Right renal pelvis (tissue), 4 donors: Measurements from ENCODE around the gene POLR1A. TPM values are rescaled to one million over a fixed set of nuclear protein-coding genes. Genes with fewer than 3 reads are reported as not detected.

ENCODE experiments used
- DNase-seq, 4 donors: peaks; one replicate each; pipeline ENCODE4 v3.0.0-alpha.2; 2013; ENCODE audit warnings: low read depth in 4 of 4, low spot score in 3 of 4, missing footprints in 1 of 4
- polyA plus RNA-seq, 4 donors: library from polyadenylated mRNA; unstranded; fragments of 120-200 nt; gene quantifications; one replicate each; pipeline ENCODE4 v1.2.1, GENCODE V29; 2013; ENCODE audit not compliant: insufficient read length in 4 of 4

Gene POLR1A
- polyA plus RNA-seq, 4 donors, result 18.7 to 22.5 (median 19.8) TPM

DNA sequence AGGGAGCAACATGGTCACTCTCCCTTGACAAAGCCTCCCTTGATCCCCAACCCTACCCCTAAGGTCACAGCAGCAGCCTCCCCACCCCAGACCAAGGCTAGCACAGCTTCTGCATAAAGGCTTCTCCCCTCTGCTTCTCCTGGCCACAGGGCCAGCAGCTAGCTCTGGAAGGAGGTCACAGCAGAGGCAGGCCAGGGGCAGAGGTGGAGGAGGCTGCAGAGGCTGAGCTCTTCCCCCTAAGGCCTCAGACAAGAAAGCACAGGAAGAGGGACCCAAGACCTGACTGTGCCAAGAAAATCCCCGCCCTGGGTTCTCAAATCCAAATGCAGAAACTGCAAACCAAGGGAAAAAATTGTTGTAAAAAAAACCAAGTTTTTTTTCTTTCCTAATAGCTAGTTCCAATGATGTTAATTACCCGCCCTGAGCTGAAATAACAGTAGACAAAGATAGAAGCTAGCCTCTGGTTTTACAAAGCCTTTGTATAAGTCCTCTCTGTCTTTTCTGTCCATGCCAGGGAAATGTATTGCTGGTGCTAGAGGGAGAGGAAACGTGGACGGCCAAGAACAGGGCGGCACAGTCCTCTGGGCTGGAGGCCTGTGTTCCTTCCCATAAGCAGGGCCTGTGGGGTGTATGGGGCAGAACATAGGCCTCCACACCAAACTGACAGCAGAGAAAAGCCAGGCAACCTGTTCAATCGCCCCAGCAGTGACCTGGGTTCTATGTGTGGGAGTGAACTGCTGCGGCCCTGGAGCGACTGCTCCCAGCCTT lies 79.5 kb downstream of the POLR1A start:
- DNase-seq, result no peak

DNA sequence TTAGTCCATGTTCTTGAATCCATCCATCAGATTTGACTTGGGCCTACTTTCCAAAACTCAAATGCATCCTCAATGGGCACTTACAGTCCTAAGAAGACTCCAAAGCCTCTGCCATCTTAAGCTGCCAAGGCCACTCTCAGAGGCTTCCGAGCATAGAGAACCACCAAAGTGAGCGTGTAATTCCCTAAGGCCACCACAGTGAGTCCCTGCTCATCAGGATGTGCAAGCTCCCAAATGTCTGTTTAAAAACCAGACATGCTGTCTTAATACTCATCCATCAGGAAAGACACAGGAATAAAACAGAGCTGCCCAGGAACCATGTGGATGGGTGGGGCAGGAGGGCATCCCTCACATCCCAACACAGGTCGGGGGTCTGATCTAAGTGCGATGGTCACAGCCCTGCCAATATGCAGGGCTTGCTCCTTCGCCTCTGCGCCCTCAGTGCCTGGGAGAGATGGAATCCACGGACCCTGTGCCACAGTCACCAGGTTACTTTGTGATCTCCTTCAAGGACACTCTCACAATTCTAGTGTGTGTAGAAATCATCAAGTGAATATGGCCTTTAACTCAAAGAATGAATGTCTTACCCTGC lies 80.4 kb downstream of the POLR1A start:
- DNase-seq, result no peak

DNA sequence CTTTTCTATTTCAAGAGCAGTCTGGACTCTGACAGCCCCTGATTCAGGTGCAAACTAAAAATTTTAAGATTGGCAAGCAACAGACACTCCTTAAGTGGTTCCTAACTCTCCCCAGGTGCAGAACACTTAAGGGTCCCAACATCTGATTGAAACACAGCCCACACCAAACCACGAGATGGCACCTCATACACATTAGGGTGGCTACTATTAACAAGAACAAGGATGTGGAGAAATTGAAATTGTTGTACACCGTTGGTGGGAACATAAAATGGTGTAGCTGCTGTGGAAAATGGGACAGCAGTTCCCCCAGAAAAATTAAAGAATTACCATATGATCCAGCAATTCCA lies 82.3 kb downstream of the POLR1A start:
- no peak for DNase-seq

DNA sequence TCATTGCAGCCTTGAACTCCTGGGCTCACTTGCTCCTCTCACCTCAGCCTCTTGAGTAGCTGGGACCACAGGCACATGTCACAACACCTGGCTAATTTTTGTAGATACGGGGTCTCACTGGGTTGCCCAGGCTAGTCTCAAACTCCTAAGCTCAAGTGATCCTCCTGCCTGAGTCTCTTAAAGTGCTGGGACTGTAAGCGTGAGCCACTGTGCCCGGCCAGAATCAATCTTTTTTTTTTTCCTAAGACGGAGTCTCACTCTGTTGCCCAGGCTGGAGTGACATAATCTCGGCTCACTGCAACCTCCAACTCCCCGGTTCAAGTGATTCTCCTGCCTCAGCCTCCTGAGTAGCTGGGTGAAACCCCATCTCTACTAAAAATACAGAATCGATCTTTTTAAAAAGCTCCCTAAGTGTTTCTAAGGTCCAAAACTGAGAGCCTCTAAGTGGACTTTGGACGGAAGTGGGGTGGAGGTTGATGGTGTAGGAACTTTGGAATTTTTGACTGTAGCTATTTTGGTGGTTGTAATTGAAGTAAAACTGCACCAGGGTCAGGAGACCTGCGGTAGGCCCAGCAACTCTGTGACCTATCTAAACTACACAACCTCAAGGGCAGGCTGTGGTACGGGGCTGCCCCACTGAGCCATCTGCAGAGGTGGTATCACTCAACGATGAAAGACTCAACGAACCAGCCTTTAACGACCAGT lies 82.9 kb downstream of the POLR1A start:
- DNase-seq, result no peak

DNA sequence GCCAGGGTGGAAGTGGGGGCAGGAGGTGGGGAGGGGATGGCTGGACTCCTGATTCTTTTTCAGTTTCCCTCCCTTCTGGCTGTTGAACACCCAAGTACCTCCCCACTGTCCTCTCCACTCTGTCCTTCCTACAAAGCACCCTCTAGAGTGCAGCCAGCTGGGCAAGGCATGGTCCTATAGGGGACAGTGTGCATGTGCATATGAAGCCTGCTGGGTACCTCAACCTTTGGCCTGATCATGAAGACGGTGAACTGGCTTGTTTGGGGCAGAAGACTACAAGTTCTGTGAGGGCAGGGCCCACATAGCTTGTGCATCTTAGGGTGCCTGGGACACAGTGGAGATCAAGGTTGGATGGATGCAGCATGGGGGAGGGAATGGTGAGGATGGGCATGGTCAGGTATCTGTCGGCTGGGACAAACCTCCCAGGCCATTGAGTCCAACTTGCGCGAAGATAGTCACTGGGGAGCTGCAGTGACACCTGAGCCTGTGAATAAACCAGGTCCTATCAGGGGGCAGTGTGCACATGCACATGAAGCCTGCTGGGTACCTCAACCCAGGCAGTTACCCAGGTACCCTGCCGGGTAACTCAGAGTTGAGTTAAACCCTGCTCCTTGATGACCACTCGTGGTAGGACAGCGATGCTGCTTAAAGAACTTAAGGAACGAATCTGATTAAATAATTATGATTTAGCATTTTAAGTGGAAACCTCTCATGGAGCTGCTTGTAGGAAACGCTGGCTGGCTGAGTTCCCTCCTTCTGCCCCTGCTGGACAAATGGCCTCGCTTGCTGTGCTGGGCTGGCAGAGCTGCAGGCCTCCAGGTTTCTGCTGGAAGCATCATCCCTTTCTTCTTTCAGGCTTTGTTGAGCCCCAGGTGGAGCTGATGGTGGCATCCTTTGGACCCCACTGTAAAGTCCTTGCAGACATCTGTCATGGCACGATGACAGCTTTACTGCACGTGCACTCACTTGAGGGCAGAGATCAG lies 84.0 kb downstream of the POLR1A start:
- no peak for DNase-seq

DNA sequence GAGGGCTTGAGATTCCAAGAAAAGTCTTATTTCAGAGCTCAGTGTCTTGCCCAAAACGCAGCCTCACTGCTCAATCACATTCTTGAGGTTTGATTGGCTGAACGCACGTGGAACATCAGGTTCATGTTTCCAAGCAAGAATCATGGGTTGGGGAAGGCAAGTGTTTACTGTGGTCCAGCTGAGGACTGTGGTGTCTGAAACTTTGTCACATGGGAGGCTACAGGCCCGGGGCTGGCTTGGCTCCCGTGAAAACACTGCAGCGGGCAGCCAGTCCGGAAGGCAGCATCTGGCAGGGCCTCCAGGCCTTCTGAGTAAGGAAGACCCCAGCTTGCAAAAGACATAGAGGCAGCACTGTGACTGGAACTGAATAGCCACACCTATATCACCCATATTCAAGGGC lies 84.7 kb downstream of the POLR1A start:
- no peak for DNase-seq

DNA sequence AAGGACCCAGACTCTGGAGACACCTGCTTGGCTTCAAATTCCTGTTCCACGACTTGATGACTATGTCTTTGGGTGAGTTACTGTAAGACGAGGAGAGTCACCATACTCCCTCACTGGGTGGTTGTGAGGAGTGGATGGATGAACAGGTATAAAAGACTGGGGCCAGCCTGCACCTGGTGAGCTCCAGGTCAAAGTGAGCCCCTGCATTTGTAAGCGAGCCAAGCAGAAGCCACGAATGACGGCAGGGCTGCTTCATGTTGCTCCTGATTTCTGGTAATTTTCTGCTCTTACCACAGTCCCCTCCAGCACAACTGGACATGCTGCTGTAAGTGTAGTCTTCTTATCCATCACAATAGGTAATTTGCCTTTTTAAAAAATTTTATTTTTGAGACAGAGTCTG lies 86.6 kb downstream of the POLR1A start:
- no peak for DNase-seq

DNA sequence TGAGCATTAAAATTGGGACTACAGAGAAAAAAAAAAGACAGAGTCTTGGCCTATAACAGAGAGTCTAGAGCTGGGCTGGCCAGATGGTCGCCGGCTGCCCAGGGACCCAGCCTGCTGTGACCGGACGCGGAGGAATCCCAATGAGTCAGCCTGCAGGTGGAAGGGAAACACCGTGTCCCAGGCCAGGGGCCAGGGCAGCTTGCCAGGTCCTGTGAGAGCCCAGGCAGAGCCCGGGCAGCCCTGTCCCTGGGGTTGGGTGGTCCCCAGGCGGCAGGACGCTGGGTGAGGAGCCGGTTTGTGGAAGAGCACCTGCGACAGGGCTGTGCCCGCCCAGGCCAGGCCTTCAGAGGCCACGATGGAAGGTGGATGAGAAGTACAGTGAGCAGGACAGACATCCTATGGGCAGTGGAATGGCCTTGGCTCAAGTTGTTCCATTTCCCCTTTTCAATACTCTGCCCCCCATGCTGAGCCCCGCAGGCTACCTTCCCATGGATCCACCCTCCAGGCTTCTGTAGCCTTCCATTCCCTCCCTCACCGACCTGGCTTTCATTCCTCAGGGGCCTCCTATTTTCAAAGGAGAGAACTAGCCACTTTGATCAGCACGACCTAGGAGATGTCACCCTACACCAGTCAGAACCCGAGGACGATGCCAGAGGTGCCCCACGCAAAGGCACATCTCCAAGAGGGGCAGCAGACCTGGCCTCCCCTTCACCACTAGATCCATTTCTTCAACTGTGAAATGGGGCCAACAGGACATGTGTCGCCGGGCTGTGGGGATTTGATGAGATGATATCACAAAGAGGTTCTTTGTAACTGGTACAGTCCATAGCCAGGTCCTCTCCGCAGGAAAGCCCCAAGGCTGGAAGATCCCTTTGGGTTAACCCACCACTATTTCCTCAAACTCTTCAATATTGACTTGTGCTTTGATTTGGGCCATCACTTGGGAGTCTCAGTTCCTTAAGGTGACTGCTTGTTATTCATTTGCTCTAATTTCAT lies 87.5 kb downstream of the POLR1A start:
- DNase-seq, result no peak

DNA sequence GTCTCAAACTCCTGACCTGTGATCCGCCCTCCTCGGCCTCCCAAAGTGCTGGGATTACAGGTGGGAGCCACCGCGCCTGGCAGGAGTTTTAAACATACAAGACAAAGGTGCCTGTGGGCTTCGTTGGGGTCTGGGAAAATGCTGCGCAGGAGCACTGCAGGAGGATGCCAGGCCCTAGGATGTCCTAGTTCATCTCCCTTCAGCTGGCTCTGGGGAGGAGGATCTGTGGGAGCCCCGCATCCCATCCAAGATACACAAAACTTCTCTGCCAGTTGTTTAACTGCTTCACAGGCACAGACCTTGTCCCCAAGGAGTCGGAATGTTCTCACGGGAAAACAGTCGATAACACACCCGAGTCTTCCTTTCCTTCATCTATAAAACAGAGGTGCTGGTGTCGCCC lies 89.1 kb downstream of the POLR1A start:
- no peak for DNase-seq

DNA sequence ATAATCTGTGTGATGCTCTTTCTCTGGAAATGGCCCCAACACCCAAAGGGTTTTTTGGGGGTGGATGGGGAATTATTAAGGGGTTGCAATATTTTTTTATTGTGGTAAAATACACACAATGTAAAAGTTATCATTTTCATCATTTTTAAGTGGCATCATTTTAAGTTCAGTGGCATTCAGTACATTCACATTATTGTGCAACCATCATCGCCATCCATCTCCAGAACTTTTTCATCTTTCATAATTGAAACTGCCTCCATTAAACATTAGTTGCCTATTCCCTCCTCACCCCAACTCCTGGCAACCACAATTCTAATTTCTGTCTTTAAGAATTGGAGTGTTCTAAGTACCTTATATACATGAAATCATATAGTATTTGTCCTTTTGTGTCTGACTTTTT lies 90.0 kb downstream of the POLR1A start:
- no peak for DNase-seq

DNA sequence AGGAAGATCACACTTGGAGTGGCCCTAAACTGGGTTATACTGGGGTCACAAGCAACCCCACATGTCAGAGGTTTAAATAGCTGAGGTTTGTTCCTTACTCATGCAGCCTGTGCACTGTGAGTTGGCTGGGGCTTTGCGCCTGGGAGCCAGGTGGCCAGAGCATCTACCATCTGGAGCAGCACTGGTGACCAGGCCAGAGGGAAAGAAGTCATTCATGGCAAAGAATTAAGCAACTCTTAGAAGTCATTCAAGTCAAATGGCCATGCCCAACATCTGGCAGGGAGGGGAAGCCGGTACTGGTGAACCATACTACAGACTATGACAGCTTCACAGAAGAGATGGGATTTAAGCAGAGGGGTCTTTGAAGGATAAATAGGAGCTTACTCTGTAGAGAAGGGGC lies 90.7 kb downstream of the POLR1A start:
- DNase-seq, result no peak

DNA sequence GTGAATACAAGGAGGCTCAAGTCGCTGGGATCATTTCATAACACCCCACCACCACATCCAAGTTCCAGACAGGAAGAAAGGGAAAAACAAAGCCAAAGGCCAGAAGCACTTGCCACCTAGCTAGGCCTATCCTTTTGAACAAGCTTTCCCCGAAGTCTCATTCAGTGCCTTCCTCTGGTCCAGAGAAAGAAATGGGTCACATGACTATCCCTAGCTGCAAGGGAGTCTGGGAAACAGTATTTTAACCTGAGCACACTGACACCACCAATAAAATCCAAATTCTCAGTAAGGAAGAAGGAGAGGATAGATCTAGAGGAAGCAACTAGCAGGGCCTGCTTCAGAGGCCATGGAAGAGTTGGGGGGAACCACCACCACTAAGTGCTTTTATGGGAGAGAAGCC lies 91.2 kb downstream of the POLR1A start:
- no peak for DNase-seq

DNA sequence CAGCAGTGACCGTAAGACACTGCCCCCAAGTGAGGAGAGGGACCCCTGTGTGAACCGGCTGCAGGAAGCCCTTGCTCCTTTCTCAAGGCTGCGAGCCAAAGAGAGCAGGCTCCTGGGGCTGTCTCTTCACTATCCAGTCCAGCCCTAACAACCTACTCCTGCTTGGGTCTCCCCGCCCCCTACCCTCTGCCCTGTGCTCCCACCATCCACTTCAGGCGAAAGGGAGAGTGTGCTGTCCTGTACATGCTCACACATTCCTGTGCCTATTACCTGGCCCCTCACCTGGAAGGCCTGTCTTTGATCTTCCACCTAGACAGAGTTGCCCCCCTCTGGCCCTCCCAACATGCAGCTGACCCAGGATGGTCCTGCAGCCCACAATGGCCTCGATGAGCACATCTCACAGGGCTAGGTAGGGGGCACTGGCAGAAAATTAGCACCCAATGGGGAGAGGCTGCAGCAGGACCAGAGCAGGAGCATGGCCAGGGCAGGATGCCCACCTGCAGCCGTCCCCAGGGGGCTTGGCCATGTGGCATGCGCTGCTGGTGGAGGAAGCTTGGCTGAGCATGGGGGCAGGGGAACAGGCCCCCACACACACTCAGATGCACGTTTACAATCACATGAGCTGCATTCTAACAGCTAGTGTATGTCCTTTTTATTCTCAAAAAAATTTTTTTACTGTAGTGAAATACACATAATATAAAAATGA lies 93.5 kb downstream of the POLR1A start:
- DNase-seq, result no peak

DNA sequence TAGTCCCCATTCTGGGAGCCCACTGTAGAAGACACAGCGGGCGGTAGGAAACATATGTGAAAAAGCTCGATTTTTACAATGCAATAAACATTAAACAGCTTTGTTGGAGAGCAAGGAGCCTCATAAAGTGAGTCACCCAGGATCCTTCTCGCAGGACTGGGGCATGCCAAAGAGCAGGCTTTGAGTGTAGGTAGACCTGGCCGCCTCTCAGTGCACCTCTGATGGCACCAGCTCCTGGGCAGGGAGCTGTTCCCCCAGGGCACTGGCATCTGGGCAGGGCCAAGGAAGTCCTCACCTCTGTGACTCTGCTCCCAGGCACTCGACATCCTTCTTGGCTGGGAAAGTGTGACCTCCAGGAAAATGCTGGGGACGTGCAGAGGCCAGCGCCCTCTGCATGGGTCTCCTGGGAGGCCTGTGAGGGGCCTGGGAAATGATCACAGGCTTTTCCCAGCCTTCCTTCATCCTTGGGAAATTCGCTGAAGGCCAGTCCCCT lies 94.2 kb downstream of the POLR1A start:
- DNase-seq, result no peak

DNA sequence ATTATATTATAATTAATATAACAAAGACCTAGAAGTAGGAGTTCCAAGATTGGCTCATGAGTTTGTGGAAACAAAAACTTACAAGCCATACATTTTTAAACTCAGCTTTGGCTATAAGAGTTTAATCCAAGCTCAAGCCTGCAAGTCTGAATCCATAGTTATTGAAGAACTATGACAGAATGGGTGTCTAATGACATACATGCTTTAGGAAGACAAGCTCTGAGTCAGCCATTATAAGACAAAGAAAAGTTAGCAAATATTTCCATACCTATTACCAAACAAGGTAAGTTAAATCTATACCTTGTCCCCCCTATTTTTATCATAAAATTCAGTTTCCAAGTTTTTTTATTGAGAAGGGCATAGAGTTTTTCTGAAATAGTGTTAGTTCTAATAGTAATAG lies 95.6 kb downstream of the POLR1A start:
- DNase-seq, result no peak

DNA sequence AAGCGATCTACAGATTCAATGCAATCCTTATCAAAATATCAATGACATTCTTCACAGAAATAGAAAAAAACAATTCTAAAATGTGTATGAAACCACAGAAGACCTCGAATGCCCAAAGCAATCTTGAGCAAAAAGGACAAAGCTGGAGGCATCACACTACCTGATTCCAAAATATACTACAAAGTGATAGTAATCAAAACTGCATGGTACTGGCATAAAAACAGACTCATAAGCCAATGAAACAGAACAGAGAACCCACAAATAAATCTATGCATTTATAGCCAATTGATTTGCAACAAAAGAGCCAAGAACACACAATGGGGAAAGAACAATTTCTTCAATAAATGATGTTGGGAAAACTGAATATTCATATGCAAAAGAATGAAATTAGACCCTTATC lies 99.2 kb downstream of the POLR1A start:
- no peak for DNase-seq

DNA sequence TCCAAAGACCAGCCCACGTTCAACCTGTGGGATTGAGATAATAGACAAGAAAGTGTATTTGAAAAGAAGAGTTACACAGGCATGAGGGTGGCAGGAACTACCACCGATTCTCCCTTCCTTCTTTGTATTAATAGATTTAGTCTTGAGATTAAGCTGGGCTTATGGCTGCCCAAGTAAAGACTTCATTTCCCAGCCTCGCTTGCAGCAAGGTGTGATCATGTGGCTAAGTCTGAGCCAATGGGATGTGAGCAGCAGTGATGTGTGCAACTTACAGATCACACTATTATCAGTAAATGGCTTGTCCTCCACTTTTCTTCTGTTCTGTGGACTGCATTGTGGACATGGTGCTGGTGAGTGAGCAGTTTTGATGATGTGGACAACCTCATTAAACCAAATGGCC lies 101.7 kb downstream of the POLR1A start:
- no peak for DNase-seq

DNA sequence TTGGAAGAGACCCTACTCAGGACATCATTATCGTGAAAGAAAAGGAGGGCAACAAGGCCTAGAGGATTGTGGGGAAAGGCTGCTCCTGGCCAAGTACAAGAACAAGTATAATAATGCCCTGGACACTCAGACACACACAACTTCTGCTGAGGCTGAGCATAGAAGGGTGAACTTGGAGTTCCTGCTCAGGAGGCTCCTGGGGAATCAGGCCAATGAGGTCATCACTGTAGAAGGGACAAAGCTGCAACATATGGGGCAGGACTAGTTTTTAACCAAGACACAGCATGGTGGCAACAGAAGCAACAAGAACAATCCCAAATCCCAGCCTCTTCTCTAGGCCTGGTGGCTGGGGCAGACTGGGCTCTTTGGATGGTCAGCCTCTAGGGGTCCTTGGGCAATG lies 102.6 kb downstream of the POLR1A start:
- DNase-seq, result no peak

DNA sequence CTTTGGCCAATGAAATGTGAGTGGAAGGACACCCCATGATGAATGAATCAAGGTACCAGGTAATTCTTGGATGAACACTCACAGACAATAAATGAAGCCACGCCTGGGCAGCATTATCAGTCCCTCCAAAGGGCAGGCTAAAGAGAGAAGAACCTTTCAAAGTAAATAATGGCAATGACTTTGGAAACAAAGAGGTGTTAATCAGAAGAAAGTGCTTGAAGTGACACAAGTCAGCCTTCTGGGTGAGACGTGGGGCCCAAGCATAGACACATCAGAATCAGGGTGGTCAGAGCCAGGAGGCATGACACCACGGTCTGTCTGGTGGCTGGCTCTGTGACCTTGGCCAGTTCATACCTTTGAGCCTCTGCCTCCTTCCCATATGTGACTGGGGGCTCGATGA lies 103.3 kb downstream of the POLR1A start:
- no peak for DNase-seq
